HG03135 (cell line): Measurements from ENCODE around the gene CNNM3.

ENCODE experiments used
- ATAC-seq: cut with Tn5 transposase; IDR thresholded peaks from one replicate; pipeline ENCODE4 v1.9.1; 2021; ENCODE audit warnings: mild to moderate bottlenecking, moderate library complexity; ENCODE audit not compliant: unreplicated experiment

The CNNM3 gene

DNA sequence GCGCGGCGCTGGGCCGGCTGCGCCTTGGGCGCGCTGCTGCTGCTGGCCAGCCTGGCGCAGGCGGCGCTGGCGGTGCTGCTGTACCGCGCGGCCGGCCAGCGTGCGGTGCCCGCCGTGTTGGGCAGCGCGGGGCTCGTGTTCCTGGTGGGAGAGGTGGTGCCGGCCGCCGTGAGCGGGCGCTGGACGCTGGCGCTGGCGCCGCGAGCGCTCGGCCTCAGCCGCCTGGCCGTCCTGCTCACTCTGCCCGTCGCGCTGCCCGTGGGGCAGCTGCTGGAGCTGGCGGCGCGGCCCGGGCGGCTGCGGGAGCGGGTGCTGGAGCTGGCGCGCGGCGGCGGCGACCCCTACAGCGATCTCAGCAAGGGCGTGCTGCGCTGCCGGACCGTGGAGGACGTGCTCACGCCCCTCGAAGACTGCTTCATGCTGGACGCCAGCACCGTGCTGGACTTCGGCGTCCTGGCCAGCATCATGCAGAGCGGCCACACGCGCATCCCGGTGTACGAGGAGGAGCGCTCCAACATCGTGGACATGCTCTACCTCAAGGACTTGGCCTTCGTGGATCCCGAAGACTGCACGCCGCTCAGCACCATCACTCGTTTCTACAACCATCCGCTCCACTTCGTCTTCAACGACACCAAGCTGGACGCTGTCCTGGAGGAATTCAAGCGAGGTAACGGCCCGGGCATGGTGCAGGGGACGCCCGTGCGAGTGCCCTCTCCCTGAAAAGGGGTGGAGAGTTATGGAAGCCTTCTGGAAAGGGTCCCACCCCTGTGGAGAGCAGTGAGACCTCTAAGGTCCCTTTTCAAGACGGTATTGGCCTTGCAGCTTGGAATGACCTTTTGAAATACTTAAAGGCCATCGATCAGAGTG is 1.0 kb downstream of the CNNM3 start:
- ATAC-seq = no peak

DNA sequence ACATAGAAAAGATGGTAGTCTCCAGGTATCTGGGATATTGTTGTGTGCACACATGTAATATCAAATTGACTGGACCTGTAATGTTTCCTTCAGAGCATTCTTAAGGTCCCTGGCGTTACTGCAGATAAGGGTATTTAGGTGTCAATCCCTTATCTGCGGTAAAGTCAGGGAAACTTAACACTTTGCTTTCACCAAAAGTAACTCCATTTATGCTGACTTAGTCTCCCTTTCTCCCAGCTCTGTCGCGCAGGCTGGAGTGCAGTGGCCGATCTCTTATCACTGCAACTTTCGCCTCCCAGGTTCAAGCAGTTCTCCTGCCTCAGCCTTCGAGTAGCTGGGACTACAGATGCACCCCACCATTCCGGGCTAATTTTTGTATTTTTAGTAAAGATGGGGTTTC is 1.8 kb downstream of the CNNM3 start:
- no peak for ATAC-seq

DNA sequence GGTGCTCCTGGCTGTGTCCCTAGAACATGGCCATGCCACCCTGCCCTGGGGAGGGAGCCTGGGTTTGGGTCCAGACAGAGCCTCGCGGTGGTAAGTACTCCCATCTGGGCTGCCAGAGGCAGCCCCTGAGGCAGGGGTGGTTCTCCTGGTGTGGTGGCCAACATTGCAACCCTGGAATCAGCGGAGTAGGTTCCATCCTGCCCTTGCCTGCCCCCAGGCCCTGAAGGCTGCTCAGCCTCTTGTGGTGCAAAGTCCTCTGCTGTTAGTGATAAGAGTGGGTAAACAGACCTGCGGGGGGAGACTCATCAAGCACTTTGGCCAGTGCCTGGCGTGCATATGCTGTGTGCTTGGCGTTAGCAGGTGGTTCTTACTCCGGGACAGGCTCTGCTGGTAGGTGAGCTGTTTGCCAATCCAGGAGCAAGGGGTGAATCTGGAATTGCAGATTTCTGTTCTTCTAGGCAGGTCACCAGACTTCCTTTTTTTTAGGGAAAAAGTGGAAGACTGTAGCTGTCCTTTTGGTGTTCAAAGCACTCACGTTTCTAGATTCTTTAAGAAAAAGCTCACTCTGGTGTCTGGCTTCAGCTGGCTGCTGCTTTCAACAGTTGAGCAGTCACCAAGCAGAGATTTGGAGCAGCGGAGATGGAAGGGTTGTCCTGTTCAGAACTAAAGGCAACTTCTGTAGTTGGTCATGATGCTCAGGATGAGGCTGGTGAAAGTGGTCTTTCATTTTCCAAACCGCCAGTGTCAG is 3.2 kb downstream of the CNNM3 start:
- no peak for ATAC-seq

DNA sequence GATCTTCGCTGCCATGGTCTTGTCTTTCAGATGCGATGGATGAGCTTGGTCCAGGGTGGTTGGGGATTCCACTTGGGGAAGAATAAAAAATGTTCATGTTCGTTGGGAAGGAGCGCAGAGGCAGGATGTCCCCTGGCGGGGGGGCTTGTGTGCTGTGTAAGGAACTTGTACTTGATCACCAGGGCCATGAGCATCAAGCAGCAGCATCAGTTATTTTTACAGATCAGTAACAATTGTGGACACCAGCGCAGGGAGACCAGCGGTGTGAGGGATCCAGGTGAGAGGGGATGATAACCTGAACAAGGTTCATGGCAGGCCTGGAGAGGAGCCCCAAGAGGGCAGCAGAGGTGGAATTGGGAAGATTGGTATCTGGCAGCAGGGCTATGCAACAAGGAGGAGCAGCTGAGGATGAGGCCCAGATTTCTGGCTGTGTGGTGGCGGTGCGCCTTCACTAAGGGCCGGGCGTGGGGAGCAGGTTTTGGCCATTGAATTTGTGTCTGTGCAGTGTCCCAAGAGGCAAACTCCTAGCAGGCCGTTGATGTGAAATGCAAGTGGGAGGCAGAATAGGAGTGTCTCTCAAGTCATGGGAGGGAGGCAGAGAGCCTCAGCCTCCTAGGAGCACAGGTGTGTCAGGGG is 3.9 kb downstream of the CNNM3 start:
- ATAC-seq = no peak

DNA sequence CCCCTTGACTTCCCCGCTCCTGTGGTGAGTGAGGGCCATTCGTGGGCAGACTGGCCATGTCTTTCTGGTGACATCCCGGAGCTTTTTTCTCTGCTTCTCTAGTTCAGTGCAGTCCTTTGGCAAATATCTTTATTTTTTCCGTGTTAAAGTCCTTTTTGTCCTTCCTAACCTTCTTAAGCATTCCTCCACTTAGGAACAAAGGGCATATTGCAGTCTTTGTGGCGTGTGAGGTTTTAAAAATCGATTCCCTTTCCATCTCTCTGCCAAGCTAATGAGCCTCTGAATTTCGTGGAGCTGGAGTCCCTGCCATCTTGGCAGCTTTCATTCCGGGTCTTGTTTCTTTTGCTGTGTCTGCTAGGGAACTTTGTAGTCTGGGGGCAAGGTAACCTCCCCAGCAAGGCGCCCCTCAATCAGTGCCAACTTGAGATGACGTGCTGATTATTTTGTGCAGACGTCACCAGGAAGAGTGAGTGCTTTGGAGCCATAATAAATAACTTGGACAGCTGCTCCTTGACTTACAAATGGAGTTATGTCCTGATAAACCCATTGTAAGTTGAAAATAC is 5.1 kb downstream of the CNNM3 start:
- no peak for ATAC-seq

DNA sequence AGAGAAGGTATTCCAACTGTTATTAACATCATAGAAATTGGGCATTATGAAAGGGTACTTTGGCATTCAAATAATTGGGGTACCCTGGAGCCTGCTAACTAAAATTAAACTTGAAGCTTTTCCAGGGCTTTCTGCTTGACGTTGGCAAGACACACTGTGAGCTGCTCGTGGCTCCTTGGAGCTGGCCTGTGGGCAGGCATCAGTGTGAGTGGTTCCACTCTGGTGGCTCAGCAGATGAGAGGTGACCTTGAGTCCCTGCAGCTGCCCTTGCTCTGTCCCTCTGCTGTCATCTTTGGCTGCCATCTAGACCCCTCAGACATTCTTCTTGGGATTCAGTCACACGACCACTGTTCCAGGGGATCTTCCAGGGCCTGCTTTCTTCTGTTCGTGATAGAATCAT is 6.7 kb downstream of the CNNM3 start:
- ATAC-seq = no peak

DNA sequence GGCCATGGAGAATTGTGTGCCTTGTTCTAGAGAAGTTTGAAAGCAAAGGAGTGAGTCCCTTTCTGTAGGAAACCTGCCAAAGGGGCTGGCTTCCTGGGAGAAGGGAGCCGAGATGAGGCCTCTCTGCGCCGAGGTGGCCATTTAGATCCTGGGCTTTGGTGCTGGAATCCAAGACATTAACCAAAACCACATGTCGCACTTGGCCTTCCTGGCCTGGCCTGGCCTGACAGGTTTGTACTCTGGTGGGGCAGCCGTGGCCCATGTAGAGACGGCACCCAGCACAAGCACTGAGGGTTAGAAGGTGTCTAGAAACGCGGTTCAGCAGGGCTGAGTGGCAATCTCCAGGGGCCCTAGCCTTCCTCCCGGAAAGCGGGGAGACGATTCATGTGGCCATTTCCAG is 7.1 kb downstream of the CNNM3 start:
- no peak for ATAC-seq

DNA sequence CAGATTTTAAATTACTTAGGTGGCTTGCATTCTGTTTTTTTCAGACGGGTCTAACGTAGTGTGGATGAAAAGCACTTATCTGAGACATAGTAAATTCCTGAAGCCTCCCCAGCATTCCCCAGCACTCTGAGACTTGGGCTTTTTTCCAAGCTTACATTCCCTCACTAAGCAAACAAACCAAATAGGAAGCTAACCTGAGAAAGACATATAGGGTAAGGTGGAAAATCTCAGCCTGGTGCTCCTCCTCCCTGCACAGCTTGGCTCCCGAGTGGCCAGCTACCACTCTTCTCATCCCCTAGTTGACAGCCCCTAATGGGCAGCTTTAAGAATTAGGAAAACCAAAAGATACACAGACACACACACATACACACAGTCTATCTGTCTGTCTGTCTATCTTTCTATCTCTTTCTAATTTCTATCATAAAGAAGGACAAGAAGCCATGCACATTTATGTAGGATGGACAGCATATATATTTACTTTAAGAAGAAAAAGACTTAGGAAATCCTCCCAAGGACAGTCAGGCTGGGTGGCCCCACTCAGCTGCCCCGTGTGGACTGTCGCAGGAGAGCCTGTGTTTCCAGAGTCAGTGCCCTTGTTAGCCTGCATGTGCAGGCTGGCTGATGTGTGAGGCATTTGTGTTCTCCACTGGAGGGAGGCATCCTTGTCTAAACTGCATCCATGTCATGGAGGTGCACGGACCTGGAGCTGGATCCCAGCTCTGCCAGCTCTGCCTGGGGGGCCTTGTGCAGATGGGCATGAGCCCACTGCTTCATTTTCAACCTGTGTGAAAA is 8.2 kb downstream of the CNNM3 start:
- ATAC-seq = no peak

DNA sequence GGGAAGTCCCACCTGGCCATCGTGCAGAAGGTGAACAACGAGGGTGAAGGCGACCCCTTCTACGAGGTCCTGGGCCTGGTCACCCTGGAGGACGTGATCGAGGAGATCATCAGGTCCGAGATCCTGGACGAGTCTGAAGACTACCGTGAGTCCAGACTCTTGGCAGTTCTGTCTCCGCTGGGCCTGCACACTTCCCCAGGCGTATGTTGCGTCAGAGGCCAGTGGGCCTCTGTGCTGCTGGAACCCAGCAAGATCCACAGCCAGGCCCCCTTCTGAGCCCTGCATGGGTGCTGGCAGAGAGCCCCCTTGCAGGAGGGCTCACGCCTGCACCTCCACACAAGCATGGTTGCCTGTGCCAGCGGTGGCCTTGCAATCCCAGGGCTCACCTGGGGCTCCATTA is 9.0 kb downstream of the CNNM3 start:
- no peak for ATAC-seq

DNA sequence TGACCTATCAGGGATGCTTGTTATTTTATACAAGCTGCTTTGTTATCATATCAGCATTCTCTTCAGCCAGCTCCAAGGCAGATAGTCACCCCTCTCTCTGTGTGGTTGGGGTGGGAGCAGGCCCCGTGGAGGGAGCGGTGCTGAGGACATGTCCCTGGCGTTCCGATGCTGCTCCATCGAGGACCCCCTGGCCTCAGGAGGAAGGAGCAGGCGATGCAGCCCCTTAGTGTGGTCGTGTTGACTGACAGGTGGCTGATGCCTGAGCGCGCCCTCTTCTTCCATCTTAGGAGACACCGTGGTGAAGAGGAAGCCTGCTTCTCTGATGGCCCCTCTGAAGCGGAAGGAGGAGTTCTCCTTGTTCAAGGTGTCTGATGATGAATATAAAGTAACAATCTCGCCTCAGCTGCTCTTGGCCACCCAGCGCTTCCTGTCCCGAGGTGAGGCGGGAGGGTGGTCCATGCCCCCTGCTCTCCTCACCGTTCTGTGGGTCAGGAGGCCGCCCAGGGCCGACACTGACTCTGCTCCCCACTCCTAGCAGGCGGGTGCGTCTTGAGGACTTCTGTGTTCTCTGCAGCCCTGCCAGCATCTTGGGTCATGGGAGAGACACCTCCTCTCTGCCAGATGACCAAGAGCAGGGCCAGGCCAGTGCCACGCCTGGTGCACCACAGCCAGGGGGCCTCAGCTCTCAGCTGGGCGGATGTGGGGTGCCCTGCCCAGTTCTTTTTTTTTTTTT is 10.6 kb downstream of the CNNM3 start:
- ATAC-seq = no peak

DNA sequence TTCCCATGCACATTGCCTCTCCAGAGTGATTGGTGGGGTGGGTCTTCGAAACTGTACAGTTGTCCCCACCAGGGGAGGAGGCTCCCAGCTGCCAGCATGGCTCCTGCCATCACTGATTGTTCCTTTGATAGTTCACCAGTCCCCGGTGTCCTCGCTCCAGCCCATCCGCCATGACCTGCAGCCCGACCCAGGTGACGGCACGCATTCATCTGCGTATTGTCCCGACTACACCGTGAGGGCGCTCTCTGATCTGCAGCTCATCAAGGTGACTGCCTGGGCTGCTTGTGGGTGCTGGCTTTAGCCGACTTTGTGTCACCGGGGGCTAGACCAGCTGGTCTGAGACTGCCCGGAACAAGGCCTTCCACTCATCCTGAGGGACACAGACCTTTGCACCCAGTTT is 12.4 kb downstream of the CNNM3 start:
- ATAC-seq = no peak

DNA sequence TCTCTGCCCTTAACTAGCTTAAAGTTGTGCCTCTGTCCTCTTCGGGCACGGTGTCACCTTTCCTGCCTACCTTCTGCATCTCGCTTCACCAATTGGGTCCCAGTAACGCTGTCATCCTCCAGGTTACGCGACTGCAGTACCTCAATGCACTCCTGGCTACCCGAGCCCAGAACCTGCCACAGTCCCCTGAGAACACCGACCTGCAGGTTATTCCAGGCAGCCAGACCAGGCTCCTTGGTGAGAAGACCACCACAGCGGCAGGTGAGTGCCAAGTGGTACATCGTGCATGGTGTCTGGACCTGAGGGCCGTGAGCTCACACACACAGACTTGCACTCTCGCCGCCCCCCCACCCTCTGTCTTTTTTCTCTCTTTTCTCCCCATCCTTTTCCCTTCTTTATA is 12.8 kb downstream of the CNNM3 start:
- no peak for ATAC-seq

DNA sequence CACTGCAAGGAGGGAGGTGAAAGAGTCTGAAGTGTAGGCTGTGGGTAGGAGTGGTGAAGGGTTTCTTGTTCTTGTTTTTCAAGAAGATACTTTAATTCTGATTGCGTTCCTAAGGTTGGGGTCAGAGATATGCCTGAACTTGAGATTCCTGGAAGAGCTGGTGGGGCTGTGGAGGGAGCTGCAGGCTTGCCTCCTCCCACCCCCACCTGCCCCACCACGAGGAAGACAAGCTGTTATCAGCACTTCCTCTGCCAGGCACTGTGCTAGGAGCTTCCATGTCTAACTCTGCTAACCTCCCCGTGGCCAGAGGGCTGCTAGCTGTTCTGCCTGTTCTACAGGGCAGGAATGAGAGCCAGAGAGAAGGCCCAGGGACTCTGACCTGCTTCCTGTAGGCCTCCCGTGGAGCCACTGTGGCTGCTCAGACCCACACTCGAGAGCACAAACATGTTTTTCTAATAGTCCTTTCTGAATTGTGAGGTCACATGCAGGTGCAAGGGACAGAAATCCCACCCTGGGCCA is 14.0 kb downstream of the CNNM3 start:
- no peak for ATAC-seq

DNA sequence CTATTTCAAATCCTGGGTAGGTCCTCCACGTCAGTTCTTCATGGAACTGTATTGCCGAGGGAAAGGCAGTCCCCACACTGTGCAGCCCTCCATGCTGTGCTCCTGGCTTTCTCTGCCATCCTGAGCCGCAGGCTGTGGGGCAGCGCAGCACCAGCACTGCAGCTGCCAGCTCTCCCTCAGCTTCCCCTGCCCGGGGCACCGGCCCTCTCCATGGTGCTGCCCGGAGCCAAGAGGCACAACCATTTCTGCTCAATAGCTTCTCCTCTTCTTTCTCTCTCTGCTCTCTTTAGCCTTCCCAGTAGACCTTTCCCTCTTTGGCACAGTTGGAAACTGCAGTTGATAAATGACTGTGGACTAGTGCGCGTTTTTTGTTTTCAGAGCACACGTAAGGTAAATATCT is 15.6 kb downstream of the CNNM3 start:
- ATAC-seq = no peak

DNA sequence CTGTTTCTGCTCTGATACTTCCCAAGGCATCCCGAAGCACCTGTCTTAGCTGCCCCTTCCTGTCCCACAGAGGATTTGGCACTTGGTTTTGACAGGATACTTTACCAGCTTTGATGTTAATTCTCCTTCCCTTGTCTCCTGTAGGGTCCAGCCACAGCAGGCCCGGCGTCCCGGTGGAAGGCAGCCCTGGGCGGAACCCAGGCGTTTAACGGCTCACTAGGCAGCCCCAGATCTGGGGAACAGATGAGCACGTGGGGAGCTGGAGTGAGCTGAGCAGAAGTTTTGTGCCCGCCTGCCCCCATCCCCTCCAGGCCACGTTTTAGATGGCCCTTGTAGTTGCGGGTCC is 16.3 kb downstream of the CNNM3 start:
- ATAC-seq = no peak

DNA sequence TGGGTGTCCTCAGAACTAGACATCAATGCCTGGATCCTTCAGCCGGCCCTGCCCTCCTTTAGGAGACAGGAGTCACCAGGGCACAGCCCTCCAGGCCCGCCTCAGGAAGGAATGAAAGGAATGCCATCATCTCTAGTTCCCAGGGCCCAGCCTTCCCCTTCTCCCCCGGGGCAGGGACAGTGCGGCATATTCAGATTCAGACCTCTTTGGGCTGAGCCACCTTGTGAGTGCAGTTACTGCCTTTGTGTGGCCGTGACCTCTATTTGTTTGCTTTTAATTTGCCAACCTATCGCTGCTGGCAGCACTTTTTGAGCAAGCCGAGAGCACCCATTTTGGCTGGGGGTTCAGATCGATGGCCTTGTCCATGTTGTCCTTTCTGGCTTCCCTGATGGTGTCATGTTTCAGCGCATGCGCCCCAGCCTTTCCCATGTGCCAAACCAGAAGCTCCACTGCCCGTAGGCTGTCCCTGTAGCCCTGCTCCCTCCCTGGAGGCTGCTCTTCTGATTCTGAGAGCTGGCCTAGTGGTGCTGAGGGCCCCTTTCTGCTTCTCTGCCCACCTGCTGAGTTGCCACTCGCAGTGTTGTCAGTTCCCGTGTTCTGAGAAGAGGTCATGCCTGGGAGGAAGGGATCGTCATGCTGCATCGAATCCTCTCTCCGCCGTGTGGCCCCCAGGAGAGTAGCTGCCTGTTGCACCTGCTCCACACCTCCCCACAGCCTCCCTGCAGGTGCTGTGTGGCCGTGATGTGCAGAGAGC is 16.9 kb downstream of the CNNM3 start:
- no peak for ATAC-seq

DNA sequence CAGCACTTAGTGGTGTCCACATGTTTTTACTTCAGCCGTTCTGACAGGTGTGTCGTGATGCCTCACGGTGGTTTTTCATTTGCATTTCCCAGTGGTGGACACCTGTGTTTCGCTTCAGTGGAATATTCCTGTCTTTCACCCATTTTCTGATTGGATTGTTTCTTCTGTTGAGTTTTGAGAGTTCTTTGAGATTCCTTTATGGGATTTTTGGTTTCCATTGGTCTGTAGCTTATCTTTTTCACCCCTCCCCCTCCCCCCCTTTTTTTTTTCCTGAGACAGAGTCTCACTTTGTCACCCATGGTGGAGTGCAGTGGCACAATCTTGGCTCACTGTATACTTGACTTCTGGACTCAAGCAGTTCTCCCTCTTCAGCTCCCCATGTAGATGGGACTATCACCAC is 19.8 kb downstream of the CNNM3 start:
- ATAC-seq = no peak

DNA sequence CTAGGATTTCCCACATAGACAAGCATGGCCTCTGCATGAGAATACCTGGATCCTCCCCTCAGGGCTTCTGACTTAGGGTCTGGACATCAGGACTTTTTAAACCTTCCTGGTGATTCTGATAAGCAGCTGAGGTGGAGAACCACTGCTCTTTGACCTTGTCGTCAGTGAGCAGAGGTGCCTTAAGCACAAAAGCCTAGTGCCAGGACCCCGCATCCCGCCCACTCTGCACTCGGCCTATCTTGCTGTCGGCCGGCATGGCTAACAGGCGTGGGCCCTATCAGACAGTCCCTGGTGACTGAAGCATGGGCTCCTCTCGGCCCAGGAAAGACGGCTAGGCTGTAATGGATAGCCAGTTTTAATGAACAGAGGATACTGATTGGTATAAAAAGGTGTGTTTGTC is 21.5 kb downstream of the CNNM3 start:
- ATAC-seq = no peak
